GM21529 (cell line): ENCODE data around the gene AGAP1.

Experiments
- ATAC-seq: cut with Tn5 transposase; IDR thresholded peaks from one replicate; pipeline ENCODE4 v1.9.1; 2021; ENCODE audit not compliant: unreplicated experiment

The AGAP1 gene

DNA sequence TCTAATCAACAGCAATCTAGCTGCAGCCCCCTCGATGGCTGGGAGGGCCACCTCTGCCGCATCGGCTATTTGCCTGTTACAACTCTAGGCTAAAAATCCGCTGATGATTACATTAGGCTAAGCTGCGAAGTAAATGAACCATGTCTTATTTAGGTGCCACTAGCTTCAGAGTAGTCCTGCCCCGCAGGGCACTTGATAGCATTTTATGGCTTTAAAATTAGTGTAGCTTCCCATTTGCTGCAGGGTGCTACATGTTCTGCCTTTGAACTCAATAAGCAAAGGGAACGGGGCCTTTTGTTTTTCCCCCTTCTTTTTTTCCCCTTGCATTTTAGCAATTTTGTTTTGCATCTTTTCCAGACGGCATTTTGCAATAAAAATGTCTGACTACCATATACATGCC is 404.1 kb downstream of the AGAP1 start:
- ATAC-seq = no peak

DNA sequence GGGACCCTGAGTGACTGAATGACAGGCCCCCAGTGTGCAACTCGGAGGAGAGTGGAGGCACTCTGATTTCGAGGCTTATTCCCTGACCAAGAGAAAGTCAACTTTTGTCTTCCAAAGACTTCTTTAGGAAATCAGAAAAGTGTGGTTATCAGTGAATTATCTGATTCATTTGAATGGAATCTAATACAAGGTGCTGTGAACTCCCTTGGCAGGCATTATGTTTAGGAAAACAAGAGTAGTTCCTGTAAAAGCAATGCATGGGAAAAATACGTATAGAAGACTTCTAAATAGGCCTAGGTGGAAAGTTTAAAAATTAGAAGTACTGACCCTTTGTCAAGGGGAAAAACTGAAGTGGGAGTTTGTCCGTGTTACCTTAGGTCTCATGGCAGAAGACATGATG is 404.9 kb downstream of the AGAP1 start:
- ATAC-seq = no peak

DNA sequence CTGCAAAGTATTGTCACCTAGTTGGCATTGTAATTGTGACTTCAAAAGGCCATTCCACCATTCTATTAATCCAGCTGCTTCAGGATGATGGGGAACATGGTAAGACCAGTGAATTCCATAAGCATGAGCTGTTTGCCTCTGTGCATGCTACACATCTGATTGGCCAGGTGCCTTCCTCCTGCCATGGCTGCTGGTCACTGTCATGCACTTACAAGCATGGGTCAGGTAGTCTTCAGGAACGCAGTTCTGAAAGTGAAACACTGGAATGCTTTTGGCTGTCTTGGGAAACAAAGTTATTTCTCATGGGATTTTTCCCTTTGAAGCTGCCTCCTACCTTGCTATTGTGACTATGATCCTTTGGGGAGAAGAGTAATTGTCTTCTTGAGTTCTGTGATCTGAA is 406.8 kb downstream of the AGAP1 start:
- no peak for ATAC-seq

DNA sequence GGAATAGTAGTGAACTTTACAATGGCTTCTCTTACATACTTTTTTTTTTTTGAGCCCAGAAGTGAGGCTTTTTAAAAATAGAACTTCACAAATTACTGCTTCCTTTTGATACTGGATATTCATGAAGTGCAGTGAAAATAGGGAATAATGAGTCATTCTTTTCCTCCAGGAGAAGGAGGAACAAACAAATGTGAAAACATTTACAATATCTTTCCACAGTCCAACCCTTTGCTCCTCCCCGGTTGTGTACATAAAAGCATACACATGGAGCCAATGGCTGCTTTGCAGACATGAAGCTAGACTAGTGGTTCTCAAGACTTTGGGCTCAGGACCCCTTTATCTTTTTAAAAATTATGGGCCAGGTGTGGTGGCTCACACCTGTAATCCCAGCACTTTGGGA is 407.4 kb downstream of the AGAP1 start:
- no peak for ATAC-seq

DNA sequence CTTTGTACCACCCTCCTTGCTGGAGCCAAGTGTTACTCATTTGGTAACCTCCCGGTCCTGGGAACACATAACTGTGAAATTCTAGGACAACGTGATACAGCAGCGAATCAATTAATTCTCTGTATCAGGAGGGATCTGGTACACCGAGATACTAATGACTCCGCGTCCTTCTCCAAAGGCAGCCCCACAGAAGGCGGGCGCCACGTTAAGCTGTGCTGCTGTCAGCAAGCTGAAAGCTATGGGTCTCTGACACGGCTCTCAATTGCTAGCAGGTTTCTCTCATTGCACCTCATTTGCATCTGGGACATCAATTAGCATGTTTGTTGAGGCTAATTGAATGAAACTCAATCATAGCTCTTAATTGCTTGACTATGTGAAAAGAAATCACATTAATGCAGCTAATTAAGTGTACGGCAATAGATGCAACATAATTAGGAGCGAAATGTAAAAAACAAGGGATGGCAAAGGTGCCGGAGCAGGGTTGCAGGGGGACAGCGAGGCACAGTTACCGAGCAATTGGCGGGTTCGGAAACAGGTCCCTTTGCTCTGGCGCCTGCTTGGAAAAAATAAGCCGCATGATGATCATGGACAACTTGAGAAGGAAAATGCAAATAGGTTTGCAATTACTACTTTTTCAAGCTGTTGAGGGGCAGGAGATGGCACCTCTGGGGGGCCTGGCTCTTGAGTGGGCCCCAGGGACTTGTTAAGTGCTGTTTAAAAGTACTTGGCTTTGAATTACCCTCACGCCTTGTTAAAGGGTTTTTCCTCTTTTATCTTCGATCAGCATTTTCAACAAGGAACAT is 410.1 kb downstream of the AGAP1 start:
- no peak for ATAC-seq

DNA sequence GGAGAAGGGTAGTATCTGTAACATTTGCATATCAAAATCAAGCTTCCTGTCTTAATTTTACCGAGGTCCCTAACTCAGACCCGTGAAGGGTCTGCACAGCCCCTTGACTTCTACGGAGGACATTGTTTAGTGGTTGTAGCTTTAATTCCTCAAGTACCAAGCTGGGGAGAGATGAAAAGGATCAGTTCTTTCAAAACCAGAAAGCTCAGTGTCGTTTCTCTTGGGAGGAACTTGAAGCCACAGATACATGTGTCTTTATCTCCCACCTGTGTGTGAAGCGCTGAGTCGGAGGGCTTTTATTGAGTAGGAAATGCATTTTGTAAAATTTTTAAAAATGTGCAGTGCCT is 410.7 kb downstream of the AGAP1 start:
- no peak for ATAC-seq

DNA sequence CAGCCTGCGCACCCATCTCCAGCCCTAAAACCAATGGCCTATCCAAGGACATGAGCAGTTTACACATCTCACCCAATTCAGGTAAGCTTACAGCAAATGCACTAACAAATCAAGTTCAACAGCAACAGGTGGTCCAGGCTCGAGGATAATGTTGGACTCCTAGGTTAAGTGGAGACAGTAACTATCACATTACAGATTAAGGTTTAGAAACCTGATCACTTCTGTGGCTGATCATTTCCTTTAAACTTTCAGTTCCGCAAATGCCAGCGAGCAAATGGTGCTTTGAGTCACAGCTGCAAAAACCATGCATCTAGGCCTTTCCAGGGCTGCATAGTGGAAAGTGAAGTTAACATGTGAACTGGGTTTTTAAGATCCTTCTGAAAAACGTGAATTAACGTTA is 415.0 kb downstream of the AGAP1 start:
- peak; percentile 99 for ATAC-seq

DNA sequence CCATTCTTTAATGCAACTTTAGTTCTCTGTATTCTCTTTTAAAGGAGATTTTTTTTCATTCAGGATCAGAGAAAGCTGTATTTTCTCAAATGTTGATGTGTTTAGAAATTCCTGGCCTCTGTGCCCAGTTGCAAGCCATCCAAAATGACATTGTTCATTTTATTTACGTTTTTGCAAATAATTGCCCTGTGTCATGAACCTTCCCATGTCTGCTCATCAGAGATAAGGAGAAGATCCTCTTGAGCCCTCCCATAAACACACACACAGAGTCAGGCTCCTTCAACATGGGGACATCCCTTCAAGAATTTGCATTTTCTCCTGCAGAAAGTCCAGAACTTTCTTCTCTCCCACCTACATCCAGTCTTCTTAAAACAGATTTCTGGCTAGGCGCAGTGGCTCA is 415.5 kb downstream of the AGAP1 start:
- no peak for ATAC-seq

DNA sequence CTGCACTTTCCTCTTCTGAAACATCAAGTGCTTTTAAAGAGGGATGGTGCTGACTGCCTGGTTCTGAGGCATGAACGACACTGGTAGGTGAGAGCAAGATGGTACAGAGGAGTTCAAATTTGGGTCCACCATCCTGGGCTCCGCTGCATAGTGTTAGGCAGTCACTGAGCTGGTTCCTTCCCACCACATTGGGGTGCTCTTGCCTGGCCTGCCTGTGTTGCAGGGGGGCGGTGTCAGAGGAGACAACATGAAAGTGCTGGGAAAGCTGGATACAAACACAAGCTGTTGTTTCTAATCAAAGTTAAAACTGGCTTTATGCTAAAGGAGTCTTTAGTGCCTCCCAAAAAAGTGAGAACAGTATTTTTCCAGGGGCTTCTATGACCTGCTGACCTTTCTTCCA is 416.2 kb downstream of the AGAP1 start:
- ATAC-seq = no peak

DNA sequence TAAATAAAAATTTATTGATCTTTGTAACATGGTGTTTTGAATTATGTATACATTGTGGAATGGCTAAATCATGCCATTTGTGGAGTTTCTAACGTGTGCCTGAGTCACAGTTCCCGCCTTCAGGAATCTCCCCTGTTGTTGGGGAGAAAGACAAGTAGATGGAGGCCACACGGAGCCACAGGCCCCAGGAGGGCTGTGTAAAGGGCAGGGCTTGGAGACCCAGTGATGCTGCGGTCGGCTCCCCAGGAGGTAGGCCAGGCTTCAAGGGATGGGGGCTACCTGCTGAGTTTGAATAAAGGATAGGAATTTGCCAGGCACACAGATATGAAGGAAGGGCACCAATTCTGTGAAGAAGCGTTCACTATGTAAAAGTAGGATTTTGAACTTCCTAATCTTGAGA is 417.3 kb downstream of the AGAP1 start:
- no peak for ATAC-seq

DNA sequence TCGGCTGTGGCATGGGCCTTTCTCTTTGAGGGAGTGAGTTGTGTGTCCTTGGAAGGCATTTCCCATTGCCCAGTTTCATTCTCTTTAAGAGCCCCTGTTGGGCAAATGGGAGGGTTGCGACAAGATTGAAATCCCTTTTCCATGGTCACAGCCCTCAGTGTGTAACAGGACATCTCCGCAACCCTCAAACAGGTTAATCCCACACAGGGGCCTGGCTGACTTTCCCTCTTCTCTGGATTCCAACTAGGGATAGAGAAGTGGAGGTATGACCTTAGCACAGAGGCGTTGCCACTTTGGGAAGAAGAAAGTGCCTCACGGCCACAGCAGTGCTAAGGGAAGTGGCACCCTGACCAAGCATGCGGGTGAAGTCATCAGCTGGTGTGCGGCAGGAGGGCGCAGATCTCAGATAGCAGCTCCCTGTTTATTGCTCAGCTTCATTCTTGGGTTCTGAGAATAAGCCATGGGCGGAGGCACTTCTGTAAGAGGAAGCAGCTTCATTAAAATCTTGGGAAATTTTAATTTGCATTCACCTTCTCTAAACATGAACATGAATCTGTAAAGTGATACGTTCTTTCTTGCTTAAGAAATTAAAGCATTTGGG is 417.9 kb downstream of the AGAP1 start:
- no peak for ATAC-seq

DNA sequence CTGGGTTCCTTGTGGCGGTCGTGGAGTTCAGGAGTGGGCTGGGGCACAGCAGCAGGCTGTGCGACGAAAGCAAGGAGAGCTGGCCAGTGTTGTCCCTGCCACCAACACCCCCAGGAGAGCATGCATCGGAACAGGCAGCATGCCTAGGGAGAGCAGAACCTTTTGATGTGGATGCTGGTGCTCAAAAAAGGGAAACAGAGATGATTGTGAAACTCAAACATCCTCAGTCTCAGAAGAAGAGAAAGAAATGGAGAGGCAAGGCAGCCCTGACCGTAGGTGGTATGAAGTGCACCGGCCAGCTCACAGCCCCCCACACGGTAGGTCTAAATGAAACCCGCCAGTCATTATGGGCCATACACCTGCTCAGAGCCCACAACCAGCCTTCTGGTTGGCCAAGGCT is 420.9 kb downstream of the AGAP1 start:
- no peak for ATAC-seq

DNA sequence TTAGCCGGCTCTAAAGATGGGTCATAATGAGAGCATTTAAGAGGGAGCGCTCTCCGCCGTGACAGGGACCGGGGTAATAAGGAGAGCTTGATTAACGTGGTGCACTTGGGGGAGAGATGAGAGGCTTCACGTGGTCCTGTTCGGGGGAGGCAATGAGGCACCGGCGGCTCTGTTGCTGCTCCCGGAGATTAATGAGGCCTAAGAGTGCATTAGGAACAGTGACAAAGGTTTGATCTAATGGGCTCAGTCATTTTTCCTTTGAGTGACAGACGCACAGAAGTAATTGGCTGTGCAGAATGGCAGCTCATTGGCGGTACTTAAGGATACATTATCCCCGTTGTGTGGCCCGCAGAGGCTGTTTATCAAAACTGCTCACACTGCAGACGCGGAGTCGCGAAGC is 423.7 kb downstream of the AGAP1 start:
- no peak for ATAC-seq

DNA sequence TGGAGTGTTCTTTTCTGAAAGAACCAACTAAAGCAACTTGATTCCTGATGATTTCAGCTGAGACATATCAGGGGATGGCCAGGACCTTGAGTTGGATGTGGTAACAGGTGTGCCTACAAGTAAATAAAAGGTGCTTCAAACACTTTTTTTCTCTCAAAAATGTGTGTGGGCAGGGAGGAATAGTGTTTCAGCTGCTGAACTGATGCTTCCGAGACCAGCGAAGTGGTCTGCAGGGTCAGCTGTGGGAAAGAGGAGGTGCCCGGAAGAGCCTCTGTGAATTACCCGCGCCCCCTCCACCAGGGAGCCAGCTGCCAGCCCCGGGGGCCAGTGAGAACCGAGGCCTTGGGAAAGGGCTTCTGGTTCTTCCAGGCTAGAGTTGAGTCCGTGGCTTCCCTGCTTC is 425.0 kb downstream of the AGAP1 start:
- ATAC-seq = no peak

DNA sequence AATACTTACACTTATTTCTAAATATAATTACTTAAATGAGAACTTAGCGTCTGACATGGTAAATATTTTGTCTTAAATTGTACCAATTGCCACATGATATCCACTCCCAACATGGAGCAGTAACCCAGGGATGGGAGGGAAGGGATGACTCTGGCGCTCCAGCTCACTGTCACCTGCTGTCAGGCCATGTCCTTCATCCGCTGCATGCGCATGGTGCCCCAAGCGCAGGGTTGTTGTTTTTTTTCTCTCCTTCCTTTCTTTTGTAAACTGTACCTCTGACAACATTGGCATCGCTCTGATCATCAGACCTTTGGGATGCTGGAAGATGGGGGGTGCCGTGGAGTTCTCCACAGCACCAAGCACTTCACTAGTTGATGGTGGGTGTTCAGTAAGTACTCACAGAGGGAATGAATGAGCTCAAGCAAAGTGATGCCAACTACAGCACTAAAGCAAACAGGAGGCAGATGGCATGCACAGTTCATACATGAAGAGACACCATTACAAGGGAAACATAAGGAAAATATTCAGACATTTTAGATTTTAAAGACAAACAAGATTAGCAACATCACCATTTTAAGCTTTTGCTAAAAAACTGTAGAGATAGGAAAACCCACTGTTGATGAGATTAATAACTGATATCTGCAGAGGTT is 426.5 kb downstream of the AGAP1 start:
- no peak for ATAC-seq

DNA sequence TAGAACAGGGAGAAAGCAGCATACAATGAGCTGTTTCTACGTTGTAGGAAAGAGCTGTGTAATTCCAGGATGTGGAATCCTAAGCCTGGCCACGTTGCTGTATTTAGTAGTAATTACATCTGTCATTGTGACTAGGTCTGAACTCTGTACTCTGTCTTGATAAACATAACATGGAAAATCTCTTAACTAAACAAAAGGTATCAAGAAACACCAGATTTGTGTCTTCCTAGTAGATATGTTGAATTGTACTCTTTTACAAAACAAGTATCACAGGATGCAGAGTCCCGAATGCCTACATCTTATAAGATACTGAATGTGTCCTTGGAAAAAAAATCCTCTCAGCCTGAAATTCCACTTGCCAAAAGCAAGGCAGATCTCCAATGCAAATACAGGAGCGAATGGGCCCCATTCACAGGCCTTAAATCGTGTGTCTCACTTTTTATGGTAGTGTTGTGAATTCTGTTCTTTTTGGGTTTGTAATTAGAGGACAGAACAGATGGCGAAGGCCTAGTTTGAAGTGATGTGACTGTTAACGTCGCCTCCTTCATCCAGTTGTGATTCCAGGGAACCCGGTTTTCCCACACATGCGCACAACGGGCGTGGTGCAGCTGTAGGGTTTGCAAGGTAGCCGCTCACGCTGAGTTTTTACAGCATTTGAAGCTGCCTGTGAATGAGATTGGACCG is 427.8 kb downstream of the AGAP1 start:
- ATAC-seq = no peak

DNA sequence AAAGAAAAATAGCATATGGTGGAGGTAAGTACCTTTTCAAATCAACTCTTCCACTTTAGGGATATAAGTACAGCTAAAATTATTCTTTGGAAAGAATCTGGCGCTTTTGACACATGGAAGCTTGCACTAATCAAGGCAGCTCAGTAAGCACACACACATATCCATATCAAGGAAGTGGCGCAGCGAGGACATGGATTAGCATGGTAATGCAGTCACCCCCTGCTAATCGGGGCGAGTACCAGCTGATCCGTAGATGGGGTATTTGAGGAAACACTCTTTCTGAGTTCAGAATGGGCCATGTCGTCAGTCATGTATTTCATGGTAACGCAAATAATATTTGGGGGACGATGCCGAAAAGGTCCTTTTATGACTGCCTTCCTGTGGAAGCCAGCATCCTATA is 429.0 kb downstream of the AGAP1 start:
- no peak for ATAC-seq

DNA sequence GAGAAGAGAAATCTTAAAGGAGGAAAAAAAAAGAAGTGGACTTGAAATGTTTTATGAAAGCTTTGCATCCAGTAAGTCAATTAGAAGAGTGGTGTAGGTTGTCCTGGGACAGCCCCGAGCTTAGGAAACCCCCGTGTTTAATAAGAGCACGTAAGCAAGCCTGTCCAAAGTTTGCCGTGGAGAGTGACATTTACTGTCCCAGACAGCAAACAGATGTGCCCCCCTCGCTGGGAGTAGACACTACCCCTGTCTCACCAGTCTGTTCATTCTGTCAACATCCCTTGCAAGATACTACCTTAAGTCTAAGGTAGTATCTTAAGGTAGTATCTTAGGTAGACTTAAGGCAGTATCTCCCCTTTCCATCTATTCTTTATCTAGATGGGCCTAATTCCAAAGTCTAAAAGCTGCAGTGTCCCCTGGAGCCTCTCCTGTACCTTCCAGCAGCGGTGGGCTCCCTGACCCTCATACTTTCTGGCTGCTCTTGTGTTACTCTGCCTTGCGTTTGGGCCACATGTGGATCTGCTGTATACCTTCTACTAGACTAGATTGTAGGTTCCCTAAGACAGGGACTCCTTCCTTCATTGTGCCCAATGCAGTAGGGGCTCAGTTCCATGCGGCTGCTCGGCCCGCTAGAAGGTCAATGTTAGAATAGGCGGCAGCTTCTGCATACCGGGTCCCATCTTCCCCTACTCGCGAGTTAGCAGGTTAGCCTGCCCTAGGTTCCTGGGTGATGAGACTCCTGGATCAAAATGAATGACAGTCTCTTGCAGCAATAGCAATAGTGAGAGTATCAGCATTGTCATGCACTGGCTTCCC is 430.2 kb downstream of the AGAP1 start:
- ATAC-seq = no peak

DNA sequence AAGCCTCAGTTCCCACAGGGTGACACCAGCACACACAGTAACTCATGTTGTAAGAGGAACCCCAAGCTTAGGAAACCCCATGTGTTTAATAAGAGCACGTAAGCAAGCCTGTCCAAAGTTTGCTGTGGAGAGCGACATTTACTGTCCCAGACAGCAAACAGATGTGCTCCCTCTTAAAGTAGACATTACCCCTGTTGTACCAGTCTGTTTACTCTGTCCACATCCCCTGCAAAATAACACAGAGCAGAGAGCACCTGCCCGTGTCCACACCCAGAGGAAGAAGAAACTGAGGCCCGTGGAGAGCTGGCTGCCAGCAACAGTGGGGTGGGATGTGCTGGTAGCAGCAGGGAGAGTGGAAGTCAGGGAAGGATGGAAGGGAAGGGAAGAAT is 430.8 kb downstream of the AGAP1 start:
- ATAC-seq = no peak

DNA sequence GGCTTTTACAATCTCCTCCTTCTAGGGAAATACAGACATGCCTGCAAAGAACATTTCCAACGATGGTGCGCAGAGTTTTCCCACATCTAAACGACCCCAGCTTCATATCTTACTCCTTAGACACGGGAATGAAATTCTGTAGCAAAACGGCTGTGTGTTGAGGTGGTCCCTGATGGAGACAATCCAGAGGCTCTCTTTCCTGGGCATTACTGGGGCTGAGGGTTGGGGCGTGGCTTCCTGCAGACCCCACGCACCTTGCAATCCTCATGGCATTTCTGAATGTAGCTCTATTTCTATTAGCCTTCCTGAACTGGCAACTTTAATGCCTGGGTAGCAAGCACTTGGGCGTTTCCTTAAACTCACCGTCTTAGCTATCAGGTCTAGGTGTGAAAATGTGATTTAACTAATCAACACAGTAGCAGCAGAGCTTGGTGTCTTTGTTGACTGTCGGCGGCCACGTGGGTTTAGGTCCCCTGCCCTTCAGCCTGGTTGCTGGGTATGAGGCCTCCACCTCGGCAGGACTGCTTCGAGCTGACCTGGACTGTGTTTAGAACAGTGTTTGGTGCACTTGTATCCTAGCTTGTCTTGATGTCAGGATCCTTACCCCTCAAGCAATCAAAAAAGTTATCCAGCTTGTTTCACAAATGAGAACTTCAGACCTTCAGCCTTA is 431.5 kb downstream of the AGAP1 start:
- no peak for ATAC-seq

DNA sequence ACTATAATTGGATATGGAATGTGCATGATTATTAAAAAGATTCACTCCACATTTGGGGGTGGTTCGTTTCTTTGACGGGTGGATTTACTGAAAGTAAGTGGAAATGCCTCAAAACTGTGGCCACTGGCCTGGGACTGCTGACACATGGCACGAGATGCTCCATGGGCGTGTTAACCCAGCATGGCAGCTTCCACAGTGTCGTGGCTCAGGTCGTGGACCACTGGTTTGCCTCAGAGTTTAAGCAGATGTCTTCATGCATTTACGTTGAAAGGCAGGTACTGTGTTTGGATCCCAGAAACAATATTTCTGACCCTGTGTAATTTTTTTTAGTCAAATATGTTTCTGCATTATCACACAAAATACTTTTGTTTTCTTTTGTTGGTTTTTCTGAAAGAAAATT is 432.4 kb downstream of the AGAP1 start:
- ATAC-seq = no peak
